Ishikawa (cell line): ENCODE results near the gene TKTL1.

ENCODE experiments used
- CEBPB ChIP-seq: IDR thresholded peaks from 2 replicates; pipeline ENCODE4 v1.6.1; 2012
- CREB1 ChIP-seq: IDR thresholded peaks from 2 replicates; pipeline ENCODE4 v1.6.1; 2012; ENCODE audit warnings: low read depth
- EGR1 ChIP-seq: IDR thresholded peaks from 2 replicates; pipeline ENCODE4 v1.6.1; 2012
- EP300 ChIP-seq: IDR thresholded peaks from 2 replicates; pipeline ENCODE4 v1.6.1; 2012; ENCODE audit warnings: borderline replicate concordance
- FOXM1 ChIP-seq: IDR thresholded peaks from 2 replicates; pipeline ENCODE4 v1.6.1; 2012; ENCODE audit warnings: low read depth, borderline replicate concordance
- NFIC ChIP-seq: IDR thresholded peaks from 2 replicates; pipeline ENCODE4 v1.6.1; 2012
- RAD21 ChIP-seq: IDR thresholded peaks from 2 replicates; pipeline ENCODE4 v1.6.1; 2012; ENCODE audit warnings: low read depth
- TAF1 ChIP-seq: IDR thresholded peaks from 2 replicates; pipeline ENCODE4 v1.6.1; 2012; ENCODE audit warnings: low read depth, mild to moderate bottlenecking
- TCF12 ChIP-seq: IDR thresholded peaks from 2 replicates; pipeline ENCODE4 v1.6.1; 2012; ENCODE audit warnings: low read depth
- TEAD4 ChIP-seq: IDR thresholded peaks from 2 replicates; pipeline ENCODE4 v1.6.1; 2012
- YY1 ChIP-seq: IDR thresholded peaks from 2 replicates; pipeline ENCODE4 v1.6.1; 2012; ENCODE audit warnings: low read depth
- ZBTB7A ChIP-seq: IDR thresholded peaks from 2 replicates; pipeline ENCODE4 v1.6.1; 2012; ENCODE audit warnings: low read depth
- TF ChIP-seq, protein P1 (sequence below): IDR thresholded peaks from 2 replicates; pipeline ENCODE4 v1.6.1; 2012; ENCODE audit warnings: low read depth, mild to moderate bottlenecking
- TF ChIP-seq, protein P2 (sequence below): IDR thresholded peaks from 2 replicates; pipeline ENCODE4 v1.6.1; 2012
- TF ChIP-seq, protein P3 (sequence below): IDR thresholded peaks from 2 replicates; pipeline ENCODE4 v1.6.1; 2012

The TKTL1 gene

DNA sequence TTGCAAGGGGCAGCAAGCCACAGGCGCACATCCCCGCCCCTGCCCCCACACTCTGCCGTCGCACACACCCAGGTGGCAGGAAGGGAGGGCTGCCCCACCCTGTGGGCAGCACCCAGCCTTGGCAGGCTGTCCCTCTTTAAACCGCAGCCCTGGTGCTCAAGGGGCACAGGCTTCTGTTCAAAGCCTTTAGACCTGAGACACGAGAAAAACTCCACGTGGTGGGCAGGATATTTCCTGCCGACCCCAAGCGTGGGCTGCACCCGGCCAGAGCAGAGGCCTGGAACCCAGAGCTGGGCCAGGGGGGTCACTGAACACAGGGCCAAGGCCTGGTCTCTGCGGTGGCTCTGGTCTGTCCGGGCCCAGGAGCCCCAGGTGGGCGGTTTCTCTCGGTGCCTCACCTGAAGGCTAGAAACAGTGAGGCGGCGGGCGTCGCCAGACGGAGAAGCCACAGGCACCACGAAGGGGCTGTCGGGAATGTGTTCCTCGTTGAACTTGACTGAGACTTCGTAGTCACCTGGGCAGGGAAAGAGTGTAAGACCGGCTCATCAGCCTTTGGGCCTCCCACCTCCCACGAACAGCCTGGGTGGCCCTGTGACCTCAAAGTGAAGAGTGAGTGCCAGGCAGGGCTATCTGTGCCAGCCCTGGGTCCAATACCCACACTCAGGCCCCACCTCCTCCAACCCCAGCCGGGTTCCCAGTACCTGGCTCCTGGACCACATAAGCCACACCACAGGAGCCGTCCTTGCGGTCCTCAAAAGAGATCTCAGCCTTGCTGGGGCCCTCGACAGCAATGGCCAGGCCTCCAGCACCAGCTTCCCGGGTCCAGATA is 55.8 kb downstream of the TKTL1 start:
- TF ChIP-seq TCF12 (no peak), ZBTB7A (no peak), FOXM1 (no peak), TAF1 (no peak), TEAD4 (no peak), EP300 (no peak), RAD21 (no peak), NFIC (no peak), CEBPB (no peak), YY1 (no peak), EGR1 (no peak), CREB1 (no peak)
- TF ChIP-seq, protein P1, sequence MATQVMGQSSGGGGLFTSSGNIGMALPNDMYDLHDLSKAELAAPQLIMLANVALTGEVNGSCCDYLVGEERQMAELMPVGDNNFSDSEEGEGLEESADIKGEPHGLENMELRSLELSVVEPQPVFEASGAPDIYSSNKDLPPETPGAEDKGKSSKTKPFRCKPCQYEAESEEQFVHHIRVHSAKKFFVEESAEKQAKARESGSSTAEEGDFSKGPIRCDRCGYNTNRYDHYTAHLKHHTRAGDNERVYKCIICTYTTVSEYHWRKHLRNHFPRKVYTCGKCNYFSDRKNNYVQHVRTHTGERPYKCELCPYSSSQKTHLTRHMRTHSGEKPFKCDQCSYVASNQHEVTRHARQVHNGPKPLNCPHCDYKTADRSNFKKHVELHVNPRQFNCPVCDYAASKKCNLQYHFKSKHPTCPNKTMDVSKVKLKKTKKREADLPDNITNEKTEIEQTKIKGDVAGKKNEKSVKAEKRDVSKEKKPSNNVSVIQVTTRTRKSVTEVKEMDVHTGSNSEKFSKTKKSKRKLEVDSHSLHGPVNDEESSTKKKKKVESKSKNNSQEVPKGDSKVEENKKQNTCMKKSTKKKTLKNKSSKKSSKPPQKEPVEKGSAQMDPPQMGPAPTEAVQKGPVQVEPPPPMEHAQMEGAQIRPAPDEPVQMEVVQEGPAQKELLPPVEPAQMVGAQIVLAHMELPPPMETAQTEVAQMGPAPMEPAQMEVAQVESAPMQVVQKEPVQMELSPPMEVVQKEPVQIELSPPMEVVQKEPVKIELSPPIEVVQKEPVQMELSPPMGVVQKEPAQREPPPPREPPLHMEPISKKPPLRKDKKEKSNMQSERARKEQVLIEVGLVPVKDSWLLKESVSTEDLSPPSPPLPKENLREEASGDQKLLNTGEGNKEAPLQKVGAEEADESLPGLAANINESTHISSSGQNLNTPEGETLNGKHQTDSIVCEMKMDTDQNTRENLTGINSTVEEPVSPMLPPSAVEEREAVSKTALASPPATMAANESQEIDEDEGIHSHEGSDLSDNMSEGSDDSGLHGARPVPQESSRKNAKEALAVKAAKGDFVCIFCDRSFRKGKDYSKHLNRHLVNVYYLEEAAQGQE: no peak
- TF ChIP-seq, protein P2, sequence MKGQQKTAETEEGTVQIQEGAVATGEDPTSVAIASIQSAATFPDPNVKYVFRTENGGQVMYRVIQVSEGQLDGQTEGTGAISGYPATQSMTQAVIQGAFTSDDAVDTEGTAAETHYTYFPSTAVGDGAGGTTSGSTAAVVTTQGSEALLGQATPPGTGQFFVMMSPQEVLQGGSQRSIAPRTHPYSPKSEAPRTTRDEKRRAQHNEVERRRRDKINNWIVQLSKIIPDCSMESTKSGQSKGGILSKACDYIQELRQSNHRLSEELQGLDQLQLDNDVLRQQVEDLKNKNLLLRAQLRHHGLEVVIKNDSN: no peak
- TF ChIP-seq, protein P3, sequence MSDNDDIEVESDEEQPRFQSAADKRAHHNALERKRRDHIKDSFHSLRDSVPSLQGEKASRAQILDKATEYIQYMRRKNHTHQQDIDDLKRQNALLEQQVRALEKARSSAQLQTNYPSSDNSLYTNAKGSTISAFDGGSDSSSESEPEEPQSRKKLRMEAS: no peak

DNA sequence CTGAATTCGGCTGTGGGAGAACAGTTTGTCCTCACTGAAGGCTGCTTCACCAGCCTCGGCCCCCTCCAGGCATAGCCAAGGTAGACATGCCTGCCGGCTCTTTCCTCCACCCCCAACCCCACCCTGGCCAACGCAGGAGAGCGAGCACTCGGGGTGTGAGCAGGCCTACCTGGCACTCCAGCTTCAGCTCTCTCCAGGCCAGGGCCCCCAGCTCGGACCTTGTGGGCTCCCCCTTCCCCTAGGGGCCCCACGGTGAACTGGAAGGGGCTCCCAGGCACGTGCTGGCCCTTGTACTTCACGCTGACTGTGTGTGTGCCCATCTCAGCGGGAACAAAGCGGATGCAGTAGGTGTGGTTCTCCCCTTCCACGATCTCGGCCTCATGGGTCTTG is 56.4 kb downstream of the TKTL1 start:
- TF ChIP-seq TCF12 (no peak), RAD21 (no peak), FOXM1 (no peak), TAF1 (no peak), EP300 (no peak), ZBTB7A (no peak), NFIC (no peak), CEBPB (no peak), TEAD4 (no peak), CREB1 (no peak), EGR1 (no peak), YY1 (no peak)
- TF ChIP-seq, protein P1: no peak
- TF ChIP-seq, protein P3: no peak
- TF ChIP-seq, protein P2: no peak

DNA sequence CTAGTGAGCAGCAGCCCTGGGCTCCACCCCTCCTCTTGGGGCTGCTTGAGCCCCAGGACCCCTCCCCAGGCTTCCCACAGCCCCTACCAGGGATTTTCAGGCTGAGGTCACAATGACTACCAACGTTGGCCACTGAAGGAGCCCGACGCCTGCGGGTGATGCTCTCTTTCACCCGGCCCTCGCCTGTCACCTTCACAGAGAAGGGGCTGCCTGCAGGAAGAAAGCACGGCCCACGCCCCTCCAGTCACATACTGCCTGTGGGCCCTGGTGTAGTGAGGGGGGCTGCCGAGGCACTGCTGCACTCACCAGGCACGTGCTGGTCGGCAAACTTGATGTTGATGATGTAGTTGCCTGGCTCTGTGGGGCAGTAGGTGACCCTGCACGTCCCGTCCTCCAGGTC is 56.9 kb downstream of the TKTL1 start:
- TF ChIP-seq TAF1 (no peak), RAD21 (no peak), FOXM1 (no peak), NFIC (no peak), YY1 (no peak), EGR1 (no peak), CEBPB (no peak), ZBTB7A (no peak), TCF12 (no peak)
- TF ChIP-seq, protein P2: no peak
- TF ChIP-seq, protein P3: no peak
- TF ChIP-seq, protein P1: no peak
